Left lobe of liver (tissue), 2 donors: Measurements from ENCODE around the gene KRTAP5-7. TPM values are rescaled to one million over a fixed set of nuclear protein-coding genes. Genes with fewer than 3 reads are reported as not detected.
"Not testable (repeated sequence)": the region's sequence is repeated elsewhere in the genome, so short reads cannot be mapped to it uniquely, and the experiment has no call there.

Source experiments
- ATAC-seq: fragments of 200-7000 bp; cut with Tn5 transposase; one replicate; pipeline ENCODE4 v1.9.1; 2020; ENCODE audit warnings: mild to moderate bottlenecking, moderate library complexity
- DNase-seq: peaks from one replicate; pipeline ENCODE4 v3.0.0-alpha.2; 2020; ENCODE audit warnings: low spot score
- total RNA-seq: library from RNA; stranded (reverse); gene quantifications from one replicate; pipeline ENCODE4 v1.2.1, GENCODE V29; 2021
- donor health status: DM: no; HTN: no; CAD: no; lungs with moderate emphysema.
- donor health status: DM: no; HTN: yes; CAD: no.

Gene KRTAP5-7
- total RNA-seq, 1 donor from 2014 or later, result not detected

GRCh38 chr11:71554996-71555395 is 27.9 kb downstream of the KRTAP5-7 start:
- no peak for ATAC-seq

DNA sequence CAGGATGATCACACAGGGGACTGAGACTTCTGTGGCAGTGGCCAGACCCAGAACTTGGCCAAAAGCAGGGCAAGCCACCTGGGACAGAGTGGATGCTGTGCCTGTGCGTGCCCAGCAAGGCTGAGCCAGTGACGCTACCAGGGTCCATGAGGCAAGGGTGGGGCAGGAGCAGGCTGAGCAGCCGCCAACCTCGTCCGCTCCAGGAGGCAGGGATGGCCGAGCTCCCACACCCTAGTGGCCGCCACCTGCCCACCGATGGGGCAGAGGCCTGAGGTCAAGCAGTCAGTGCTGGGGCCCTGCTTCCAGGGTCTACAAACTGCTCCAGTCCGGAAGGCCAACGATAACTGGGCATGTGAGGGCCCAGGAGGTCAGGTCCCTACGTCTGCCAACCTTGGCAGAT is 28.4 kb downstream of the KRTAP5-7 start:
- no peak for ATAC-seq
- DNase-seq, result no peak

More at GRCh38 chr11:71554996-71555395, 27.9 kb downstream of the KRTAP5-7 start:
- no peak for DNase-seq

DNA sequence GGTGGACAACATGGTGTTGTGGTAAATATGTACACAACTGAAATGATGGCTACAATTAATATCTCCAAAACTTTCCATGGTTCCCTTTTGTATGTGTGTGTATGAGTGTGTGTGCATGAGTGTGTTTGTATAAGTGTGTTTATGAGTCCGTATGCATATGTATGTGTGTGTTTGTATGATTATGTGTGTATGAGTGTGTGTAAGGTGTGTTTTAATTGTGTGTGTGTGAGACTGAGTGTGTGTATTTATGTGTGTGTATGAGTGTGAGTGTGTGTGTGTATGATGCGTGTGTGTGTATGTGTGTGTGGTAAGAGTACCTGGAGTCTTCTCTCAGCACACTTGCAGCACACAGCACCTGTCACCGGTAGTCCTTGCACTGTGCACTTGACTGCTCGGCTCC is 29.0 kb downstream of the KRTAP5-7 start:
- DNase-seq (no peak), ATAC-seq (no peak)

- DNase-seq (no peak), ATAC-seq (no peak)
Observed at GRCh38 chr11:71557257-71557656, 30.2 kb downstream of the KRTAP5-7 start.

DNA sequence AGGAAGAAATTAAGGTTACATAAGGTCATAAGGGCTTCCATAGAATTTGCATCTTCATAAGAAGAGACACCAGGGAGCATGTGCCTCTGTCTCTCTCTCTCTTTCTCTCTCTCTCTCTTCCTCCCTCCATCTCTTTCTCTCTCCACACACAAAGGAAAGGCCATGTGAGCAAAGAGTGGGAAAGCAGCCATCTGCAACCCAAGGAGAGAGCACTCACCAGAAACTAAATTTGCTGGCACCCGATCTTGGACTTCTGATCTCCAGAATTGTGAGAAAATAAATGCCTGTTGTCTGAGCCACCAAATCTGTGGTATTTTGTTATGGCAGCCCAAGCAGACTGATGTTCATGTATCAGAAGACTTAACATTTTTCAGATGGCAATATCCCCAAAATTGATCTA is 31.9 kb downstream of the KRTAP5-7 start:
- ATAC-seq (no peak), DNase-seq (no peak)

DNA sequence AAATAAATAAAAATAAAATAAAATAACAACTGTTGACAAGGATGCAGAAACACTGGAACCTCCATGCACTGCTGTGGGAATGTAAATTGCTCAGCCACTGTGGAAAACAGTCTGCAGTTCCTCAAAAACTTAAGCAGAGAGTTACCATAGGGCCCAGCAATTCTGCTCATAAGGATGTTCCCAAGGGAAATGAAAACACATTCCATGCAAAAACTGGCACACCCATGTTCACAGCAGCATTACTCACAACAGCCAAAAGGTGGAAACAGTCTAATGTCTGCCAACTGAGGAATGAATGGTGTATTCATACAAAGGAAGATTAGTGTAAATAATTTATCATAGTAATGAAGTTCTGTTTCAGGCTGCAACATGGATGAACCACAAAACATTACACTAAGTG is 35.1 kb downstream of the KRTAP5-7 start:
- ATAC-seq (no peak), DNase-seq (no peak)

GRCh38 chr11:71563406-71563805 is 36.3 kb downstream of the KRTAP5-7 start:
- ATAC-seq (peak; percentile 94), DNase-seq (peak; percentile 52)

DNA sequence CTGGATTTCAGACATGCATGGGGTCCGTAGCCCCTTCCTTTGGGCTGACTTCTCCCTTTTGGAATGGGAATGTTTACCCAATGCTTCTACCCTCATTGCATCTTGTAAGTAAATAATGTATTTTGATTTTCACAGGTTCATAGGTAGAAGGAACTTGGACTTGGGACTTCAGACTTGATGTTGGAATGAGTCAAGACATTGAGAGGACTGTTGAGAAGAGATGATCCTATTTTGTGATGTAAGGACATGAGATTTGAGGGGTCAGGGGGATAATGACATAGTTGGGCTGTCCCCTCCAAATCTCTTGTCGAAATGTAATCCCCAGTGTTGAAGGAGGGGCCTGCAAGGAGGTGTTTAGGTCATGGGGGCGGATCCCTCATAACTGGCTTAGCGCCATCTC is 37.4 kb downstream of the KRTAP5-7 start:
- ATAC-seq (peak; percentile 26), DNase-seq (no peak)

DNA sequence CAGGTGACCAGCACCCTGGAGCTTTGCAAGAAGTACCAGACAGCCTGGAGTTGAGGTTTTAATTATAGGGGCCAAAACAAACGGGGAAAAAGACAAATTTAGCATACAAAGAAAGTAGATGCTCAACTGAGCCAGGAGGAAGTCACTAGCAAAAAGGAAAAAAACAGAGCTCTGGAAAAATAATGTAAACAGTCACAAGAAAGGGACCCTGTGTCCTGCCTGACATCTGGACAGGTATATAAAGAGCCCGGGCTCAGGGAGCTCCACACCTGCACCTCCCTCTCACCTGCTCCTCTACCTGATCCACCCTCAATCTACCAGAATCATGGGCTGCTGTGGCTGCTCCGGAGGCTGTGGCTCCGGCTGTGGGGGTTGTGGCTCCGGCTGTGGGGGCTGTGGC is 38.2 kb downstream of the KRTAP5-7 start, which contains the start of gene KRTAP5-10:
KRTAP5-10 (plus strand) TSS at position 301 of the 400 bp plus-strand sequence; CDS start at position 326, 25 bp downstream.
- no peak for DNase-seq
- no peak for ATAC-seq

DNA sequence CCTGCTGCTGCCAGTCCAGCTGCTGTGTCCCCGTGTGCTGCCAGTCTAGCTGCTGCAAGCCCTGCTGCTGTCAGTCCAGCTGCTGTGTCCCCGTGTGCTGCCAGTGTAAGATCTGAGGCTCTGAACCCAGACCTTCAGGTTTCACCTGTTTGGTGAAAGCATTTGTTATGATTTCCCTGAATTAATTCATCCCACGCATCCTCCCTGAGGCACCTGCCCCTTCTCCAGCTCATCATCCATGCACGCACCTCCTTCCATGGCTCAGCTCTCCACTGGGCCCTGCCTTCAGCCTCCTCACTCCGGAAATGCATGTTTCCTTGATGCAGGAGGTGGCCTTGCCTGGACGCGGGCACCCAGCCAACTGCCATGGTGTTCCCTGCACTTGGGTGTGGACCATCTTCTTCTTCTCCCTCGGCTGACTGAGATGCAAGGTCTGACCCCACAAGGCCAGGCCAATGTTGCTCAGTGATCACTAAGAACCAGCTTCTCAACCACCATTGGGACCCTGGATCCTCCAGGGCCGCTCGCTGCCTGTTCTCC is 39.1 kb downstream of the KRTAP5-7 start:
- DNase-seq, result no peak
- no peak for ATAC-seq

DNA sequence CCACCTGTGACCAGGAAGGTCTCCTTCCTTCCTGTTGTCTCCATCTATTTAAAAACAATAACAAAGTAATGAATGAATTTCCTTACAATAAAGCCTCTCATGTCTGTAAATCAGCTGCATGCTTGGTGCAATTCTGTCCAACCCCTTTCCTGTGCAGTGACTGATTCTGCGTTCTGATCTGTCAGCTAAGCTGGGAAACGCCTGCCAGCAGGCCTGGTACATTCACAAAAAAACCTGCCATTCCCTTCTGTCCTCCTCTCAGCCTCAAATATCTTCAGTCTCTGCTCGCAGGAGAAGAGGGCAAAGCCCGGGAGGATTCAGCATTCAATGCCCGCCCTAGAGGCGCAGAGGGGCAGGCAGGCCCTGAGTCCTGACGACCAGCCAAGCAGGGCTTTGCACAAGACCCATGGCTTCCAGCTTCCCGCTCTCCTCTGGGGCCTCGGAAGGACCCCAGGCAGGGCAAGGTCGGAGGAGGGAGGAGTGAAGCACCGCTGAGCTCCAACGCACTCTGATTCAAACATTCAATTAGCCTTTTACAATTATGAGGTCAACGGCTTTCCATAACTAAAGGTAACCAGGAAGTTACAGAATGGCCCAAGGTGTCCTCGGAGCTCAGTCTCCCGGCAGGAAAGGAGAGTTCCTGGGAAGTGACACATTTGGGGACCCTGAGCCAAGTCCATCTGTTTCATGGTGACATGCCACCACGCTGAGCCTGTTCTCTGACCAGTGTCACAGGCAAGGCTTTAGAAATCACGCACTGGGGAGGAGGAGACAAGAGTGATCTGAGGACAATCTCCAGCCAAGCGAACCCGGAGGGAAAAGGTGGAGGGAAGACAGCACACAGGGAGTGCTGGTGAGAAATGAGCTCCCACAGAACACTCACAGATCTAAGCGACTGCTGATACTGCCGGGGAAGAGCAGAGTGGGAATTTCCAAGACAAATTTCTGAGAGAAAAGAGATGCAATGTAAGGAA is 39.8 kb downstream of the KRTAP5-7 start:
- not testable (repeated sequence) for ATAC-seq

GRCh38 chr11:71567633-71568032 is 40.6 kb downstream of the KRTAP5-7 start:
- DNase-seq, result not testable (repeated sequence)

More for the DNA sequence above, 39.8 kb downstream of the KRTAP5-7 start:
- not testable (repeated sequence) for DNase-seq

DNA sequence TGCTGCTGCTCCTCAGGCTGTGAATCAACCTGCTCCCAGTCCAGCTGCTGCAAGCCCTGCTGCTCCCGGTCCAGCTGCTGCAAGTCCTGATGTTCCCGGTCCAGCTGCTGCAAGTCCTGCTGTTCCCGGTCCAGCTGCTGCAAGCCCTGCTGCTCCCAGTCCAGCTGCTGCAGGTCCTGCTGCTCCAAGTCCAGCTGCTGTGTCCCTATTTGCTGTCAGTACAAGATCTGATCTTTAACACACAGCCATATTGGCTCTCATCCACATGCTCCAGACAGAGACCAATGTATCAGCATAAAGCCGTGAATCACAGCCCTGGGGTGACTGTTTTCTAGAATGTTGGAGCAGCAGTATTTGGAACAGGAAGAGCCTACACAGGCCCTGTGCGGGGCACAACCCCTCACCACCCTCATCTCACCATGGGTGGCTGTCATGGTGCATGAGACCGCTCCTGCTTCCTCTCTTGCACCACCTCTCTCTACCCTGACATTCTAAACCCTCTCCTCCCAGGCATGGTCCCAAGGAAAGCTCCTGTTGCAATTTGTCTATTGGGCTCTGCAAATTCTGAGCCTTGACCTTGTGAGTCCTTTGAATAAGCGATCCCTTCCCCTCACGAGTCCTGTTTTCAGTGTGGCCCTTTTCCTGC is 41.8 kb downstream of the KRTAP5-7 start:
- ATAC-seq, result peak; percentile 57

More at GRCh38 chr11:71567633-71568032, 40.6 kb downstream of the KRTAP5-7 start:
- ATAC-seq, result not testable (repeated sequence)

GRCh38 chr11:71571101-71571850 is 44.2 kb downstream of the KRTAP5-7 start:
- ATAC-seq, DNase-seq: not testable (repeated sequence)

More for the DNA sequence above, 41.8 kb downstream of the KRTAP5-7 start:
- DNase-seq, result no peak

DNA sequence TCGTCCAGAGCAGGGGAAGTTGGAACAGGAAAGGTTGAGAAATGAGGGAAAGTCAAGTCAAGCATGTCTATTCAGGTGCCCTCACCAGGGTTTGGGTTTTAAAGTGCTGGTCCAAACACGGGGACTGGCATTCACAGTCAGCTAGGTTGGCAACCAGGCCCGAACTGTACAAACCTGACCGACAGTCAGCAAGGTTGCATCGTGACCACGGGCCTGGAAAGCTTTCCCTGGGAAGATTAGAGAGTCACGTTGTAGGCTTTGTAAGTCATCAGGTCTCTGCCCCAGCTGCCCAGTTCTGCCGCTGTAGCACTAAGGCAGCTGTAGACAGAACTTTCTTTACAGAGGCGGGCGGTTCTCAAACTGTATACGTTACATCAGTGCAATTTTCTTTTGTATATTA is 45.7 kb downstream of the KRTAP5-7 start:
- DNase-seq (no peak), ATAC-seq (no peak)

DNA sequence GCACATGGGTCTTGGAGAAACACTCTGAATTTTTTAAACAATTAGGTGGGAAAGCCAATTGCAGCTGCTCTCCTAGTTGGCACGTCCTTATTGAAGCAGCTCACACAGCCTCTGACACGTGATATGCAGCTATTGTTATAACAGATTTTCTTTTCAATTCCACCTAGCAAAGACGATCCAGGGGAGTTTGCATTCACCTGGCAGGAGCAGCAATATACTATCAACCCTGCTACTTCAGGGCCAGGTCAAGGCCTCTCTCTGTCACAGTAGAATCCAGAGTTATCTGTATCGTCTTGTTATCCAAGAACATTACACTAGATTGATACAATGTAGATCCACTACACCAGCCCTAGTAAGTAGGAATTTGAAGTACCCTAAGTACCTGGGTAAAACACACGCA is 47.4 kb downstream of the KRTAP5-7 start:
- ATAC-seq, result no peak
- DNase-seq, result no peak

DNA sequence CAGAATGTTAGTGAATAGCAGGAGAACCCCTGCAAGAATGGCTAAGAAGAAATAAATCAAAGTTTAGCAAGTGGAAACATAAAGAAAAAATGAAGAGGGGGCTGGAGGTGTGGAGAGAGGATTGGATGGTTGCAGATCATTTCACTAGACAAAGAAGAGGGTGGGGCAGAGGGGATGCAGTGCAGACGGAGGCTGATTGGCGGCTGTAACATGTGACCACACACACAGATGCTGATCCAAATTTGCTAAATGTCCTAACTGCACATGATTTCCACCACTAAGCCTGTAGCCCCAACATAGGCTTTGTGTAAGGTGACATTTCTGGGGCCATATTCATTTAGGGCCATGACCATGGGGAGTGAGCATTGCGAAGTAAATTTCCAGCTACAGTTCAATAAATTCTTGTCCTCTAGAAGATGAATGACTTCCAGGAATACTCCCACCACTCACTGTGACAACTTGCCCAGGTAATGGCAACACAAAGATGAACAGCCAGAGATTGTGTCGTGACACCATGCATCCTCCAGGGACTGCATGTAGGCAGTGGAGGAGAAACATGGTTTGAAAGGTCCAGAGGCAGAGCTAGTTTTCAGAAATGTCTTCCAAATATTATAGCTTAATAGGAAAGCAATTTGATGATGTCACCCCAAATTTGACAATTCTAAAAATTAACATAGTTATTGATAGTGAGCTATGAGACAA is 48.8 kb downstream of the KRTAP5-7 start:
- DNase-seq (no peak), ATAC-seq (no peak)

- not testable (repeated sequence) for ATAC-seq, DNase-seq
Observed at GRCh38 chr11:71576688-71577465, 49.8 kb downstream of the KRTAP5-7 start.

DNA sequence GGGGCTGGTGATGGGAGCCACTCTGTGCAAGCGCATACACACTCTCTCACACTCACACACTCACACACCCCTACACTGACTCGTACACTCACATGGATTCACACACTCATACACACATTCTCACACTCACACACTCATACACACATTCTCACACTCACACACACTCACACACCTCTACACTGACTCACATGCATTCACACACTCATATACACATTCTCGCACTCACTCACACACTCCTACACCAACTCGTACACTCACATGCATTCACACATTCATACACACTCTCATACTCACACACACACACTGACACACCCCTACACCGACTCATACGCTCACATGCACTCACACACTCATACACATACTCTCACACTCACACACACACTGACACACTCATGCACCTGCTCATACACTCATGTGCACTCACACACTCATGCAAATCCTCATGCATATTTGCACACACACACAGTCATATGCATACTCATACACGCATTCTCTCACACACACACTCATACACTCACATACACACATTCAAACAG is 50.5 kb downstream of the KRTAP5-7 start:
- no peak for DNase-seq
- no peak for ATAC-seq
